Adrenal gland (tissue), 5 donors: Measurements from ENCODE around the gene PPP2R5C.

Source experiments
- CTCF ChIP-seq, 6 experiments: fragments of 450-650 bp in 4 of 6; fragments of 200-600 bp in 2 of 6; sonication (generic) in 1 of 6; IDR thresholded peaks; 1 replicate in 5 of 6; 2 replicates in 1 of 6; pipeline versions ENCODE4 v1.5.1 to v1.8.0; 2016 to 2021; ENCODE audit warnings: antibody characterized with exemption in 6 of 6, mild to moderate bottlenecking in 2 of 6, moderate library complexity in 1 of 6
- POLR2A ChIP-seq, 2 donors: fragments of 450-650 bp; IDR thresholded peaks; one replicate each; pipeline ENCODE4 v1.6.1; 2017; ENCODE audit warnings: antibody characterized with exemption in 2 of 2, mild to moderate bottlenecking in 2 of 2, moderate library complexity in 1 of 2
- donor health status: DM: no; HTN: no; CAD: no.

- TF ChIP-seq CTCF (IDR thresholded peaks at IDR 0.05) (no peak), POLR2A (IDR thresholded peaks at IDR 0.05) (no peak)
Observed at GRCh38 chr14:101958418-101959180, 197.1 kb downstream of the PPP2R5C start.
